HG02642 (cell line): ENCODE results near the gene AGBL5.
"Not testable (repeated sequence)": the region's sequence is repeated elsewhere in the genome, so short reads cannot be mapped to it uniquely, and the experiment has no call there.

Experiments used
- ATAC-seq: cut with Tn5 transposase; IDR thresholded peaks from one replicate; pipeline ENCODE4 v1.9.1; 2021; ENCODE audit warnings: mild to moderate bottlenecking; ENCODE audit not compliant: unreplicated experiment, poor library complexity

The AGBL5 gene

GRCh38 chr2:27089111-27089954 lies 37.9 kb downstream of the AGBL5 start:
- ATAC-seq, result no peak

- no peak for ATAC-seq
These were observed 40.6 kb downstream of the AGBL5 start for GRCh38 chr2:27091746-27092695.

- ATAC-seq, result no peak
These were observed 41.4 kb downstream of the AGBL5 start for GRCh38 chr2:27092696-27093429.

DNA sequence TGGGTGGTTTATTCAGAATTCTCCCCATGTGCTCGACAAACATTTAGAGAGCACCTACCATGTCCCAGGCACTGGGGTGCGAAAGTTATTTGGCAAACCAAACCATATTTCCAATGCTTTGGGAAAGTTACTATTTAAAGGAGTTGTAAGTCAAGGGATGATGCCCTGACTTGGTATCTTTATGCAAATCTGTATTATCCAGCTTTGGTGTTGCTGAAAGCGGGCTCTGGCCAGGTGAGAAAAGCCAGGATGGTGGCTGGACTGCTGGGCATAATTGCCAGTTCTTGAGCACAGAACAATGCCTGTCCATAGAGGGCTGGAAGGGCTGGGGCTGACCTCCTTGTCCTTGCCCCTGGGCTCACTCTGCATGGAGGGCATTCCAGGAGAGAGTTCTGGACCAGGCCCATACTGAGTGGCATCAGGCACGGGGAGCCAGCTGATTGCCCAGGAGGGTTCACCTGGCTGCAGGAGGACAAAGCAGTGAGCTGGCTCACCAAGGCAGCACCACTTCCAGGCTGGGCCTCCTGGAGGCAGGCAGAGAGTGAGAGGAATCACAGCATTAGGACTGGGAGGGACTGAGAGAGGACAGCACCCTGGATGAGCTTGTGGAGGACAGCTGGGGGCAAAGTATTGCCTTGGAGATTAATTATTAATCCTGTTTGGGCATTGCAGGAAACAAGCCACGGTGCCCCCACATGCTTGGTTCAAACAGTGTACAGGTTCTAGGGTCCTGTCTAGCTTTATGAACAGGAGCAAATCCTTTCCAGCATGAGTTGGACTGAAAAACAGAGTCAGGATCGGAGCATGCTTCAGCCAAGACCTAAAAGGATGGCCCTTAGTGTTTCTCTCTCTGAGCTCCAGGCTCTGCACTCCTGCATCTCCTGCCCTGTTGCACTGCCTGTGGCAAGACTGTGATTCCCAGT lies 42.2 kb downstream of the AGBL5 start:
- no peak for ATAC-seq

DNA sequence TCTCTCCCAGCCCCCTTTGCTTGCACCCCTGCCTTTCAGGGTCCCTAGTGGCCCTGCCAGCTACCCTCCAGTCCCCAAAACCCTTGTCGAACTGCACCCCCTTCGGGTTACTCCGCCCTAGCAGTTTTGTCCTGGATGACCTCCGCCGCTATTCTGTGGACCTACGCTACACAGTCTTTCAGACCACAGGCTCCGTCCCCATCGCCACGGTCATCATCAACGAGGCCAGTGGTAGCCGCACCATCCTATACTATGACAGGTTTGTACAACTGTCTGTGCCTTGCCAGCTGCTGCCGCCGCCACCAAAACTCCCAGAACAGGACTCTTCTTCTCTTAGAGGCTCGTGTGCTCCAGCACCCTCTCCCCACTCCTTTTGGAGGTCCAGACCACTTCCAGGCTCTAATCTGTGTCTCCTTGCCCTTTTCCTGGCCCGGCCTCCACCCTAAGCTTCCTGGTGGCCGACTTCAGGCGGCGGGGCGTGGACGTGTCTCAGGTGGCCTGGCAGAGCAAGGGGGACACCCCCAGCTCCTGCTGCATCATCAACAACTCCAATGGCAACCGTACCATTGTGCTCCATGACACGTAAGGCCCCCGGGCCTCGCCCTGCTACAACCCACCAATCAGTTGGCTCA lies 43.0 kb downstream of the AGBL5 start:
- ATAC-seq, result no peak

DNA sequence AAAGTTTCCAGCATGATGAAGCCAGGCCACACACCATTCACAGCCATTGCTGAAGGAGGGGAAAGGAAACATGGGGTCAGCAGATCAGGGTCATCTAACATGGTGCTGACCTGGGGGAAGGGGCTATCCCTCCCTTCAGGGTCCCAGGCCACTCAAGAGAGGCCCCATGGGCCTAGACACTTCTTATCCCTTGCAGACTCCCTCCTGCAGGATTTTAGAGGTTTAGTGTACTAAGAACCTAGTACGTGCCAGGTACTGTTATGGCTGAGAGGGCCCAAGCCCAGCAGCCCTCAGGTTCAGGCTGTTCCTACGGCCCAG lies 43.9 kb downstream of the AGBL5 start:
- ATAC-seq, result no peak

GRCh38 chr2:27095745-27096651 lies 44.5 kb downstream of the AGBL5 start:
- ATAC-seq, result peak; percentile 56

- no peak for ATAC-seq
These were observed 45.4 kb downstream of the AGBL5 start for GRCh38 chr2:27096748-27097297.

GRCh38 chr2:27097341-27097740 lies 45.9 kb downstream of the AGBL5 start:
- ATAC-seq, result no peak

- no peak for ATAC-seq
These were observed 48.0 kb downstream of the AGBL5 start for GRCh38 chr2:27099334-27099955.

GRCh38 chr2:27100036-27100435 lies 48.6 kb downstream of the AGBL5 start:
- ATAC-seq, result no peak

- ATAC-seq, result no peak
These were observed 50.9 kb downstream of the AGBL5 start for GRCh38 chr2:27102329-27102728.

DNA sequence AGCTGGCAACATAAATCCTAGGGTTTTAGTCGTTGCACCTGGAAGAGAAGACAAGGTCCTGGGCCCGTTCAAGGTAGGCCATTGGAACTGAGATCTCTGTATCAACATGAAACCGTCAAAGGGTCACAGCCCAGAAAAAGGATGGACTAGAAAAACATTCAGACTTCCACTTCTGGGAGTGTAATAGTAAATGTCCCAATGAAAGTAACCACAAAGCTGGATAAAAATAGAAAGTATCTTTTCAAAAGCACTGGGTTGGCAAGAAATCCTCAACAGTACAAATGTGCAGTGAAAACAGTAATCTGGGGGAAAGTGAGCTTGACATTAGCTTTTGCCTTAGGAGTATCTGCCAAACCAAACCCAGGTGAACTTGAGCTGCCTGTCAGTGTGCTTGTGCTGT lies 54.5 kb downstream of the AGBL5 start:
- no peak for ATAC-seq

DNA sequence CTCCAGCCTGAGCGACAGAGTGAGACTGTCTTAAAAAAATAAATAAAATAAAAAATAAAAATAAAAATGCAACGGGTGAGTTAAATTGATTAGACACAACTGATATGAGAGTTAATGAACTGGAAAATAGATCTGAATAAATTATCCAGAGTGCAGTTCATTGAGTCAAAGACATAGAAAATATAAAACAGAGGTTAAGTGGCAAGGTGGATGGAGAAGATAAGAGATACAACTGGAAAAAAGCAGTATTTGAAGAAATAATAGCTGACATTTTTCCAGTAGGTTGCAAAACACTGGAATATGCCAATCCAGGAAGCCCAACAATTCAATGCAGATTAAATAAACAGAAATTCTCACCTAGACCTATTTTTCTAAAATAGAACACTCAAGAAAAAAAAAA lies 56.8 kb downstream of the AGBL5 start:
- ATAC-seq, result no peak

- no peak for ATAC-seq
These were observed 57.6 kb downstream of the AGBL5 start for GRCh38 chr2:27109083-27109482.

GRCh38 chr2:27110603-27111352 lies 59.3 kb downstream of the AGBL5 start:
- not testable (repeated sequence) for ATAC-seq
